ENCODE data around the gene FBXO15. TPM values are rescaled to one million over a fixed set of nuclear protein-coding genes. Genes with fewer than 3 reads are reported as not detected.

Gene FBXO15
- total and polyA plus RNA-seq, 8 donors = 0.62 to 31.0 (median 0.84) TPM; not detected in 4

DNA sequence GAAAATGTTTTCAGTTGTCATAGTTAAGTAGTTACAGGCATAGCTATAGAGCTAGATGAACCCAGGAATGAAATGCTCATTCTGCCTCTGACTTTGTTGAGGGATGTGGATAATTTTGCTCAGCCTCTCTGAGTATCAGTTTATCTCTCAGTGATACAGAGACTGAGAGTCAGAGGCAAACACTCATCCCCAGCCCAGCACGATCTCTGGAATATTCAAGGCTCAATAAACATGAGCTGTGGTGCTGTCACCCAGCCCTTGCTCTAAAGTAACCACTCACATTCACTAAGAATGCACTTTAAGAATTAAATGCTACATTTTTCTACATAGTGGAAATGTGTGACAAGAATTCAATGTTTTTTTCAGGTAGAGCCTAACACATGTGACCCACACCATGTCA lies 31.2 kb upstream of the FBXO15 start:
- Histone ChIP-seq H3K4me1 (no peaks in the 10 kb centered on the region), H3K4me3 (no peak overlapping the region), H3K36me3 (no peaks in the 10 kb centered on the region), H3K27me3 (peaks cover 0 to 42% (median 0%) of the 10 kb centered on the region in 3 donors), H3K27ac (no peak overlapping the region), H3K9me3 (no peaks in the 10 kb centered on the region)
- intact Hi-C loops (cut with DNase I; ENCODE audit: low total_unique reads) = no loop called here
- 58 to 75% (median 68%) methylated on average over 1 of the region's 1 CpG for WGBS, 5 donors
- TF ChIP-seq EP300 (IDR thresholded peaks at IDR 0.05) = no peak
- no peak for TF ChIP-seq CTCF (IDR thresholded peaks at IDR 0.05)
- no peak for TF ChIP-seq POLR2A (IDR thresholded peaks at IDR 0.05)
- TF ChIP-seq POLR2AphosphoS5 (IDR thresholded peaks at IDR 0.05) = no peak
- DNase-seq = no peak

DNA sequence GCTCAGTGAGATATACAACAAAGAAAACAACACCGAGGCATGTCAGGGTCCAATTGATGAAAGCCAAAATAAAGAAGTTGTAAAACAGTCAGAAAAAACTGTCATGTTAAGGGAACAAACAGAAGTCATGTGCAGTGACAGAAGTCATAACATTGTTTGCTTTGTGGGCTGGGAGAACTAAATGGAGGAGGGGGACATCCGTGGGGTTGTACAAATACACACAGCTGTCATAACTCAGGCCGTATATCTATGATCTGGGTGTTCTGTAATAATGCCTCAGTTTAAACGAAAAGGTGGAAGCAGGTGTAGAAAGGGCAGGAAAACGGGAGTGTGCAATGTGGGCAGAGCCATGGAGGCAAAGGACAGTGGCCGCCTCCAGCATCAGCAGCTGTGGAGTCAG lies 28.0 kb upstream of the FBXO15 start:
- Histone ChIP-seq H3K4me1 (peaks cover 0 to 13% (median 4%) of the 10 kb centered on the region in 4 donors), H3K9me3 (no peaks in the 10 kb centered on the region), H3K36me3 (no peaks in the 10 kb centered on the region), H3K27me3 (peaks cover 0 to 32% (median 0%) of the 10 kb centered on the region in 3 donors), H3K27ac (no peak overlapping the region), H3K4me3 (no peak overlapping the region)
- no peak for TF ChIP-seq CTCF (IDR thresholded peaks at IDR 0.05)
- no peak for TF ChIP-seq POLR2AphosphoS5 (IDR thresholded peaks at IDR 0.05)
- no peak for TF ChIP-seq EP300 (IDR thresholded peaks at IDR 0.05)
- TF ChIP-seq POLR2A (IDR thresholded peaks at IDR 0.05) = no peak
- intact Hi-C loops (cut with DNase I; ENCODE audit: low total_unique reads) = no loop called here
- DNase-seq = no peak
- 31 to 46% (median 43%) methylated on average over 6 of the region's 6 CpGs for WGBS, 5 donors

DNA sequence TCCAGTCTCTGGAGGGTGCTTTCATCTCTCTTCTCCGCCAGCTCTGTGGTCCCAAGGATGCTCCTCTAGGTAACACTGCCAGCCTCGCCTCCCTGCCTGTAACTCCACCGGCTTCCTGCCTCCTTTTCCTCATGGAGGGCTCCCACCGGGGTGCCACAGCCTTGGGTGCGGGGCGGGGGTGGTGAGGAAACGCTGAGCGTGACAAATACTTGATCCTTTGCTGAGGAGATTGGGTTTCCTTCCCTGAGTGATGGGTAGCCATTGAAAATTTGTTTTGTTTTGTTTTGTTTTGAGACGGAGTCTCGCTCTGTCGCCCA lies 25.8 kb upstream of the FBXO15 start:
- Histone ChIP-seq H3K4me1 (peaks cover 0 to 13% (median 4%) of the 10 kb centered on the region in 4 donors), H3K9me3 (no peaks in the 10 kb centered on the region), H3K36me3 (no peaks in the 10 kb centered on the region), H3K4me3 (no peak overlapping the region), H3K27ac (no peak overlapping the region), H3K27me3 (peaks cover 0 to 32% (median 0%) of the 10 kb centered on the region in 3 donors)
- intact Hi-C loops (cut with DNase I; ENCODE audit: low total_unique reads) = no loop called here
- no peak for TF ChIP-seq EP300 (IDR thresholded peaks at IDR 0.05)
- no peak for TF ChIP-seq POLR2AphosphoS5 (IDR thresholded peaks at IDR 0.05)
- no peak for TF ChIP-seq POLR2A (IDR thresholded peaks at IDR 0.05)
- TF ChIP-seq CTCF (IDR thresholded peaks at IDR 0.05) = no peak
- 88 to 95% (median 93%) methylated on average over 9 to 11 of the region's 11 CpGs for WGBS, 5 donors
- no peak for DNase-seq

DNA sequence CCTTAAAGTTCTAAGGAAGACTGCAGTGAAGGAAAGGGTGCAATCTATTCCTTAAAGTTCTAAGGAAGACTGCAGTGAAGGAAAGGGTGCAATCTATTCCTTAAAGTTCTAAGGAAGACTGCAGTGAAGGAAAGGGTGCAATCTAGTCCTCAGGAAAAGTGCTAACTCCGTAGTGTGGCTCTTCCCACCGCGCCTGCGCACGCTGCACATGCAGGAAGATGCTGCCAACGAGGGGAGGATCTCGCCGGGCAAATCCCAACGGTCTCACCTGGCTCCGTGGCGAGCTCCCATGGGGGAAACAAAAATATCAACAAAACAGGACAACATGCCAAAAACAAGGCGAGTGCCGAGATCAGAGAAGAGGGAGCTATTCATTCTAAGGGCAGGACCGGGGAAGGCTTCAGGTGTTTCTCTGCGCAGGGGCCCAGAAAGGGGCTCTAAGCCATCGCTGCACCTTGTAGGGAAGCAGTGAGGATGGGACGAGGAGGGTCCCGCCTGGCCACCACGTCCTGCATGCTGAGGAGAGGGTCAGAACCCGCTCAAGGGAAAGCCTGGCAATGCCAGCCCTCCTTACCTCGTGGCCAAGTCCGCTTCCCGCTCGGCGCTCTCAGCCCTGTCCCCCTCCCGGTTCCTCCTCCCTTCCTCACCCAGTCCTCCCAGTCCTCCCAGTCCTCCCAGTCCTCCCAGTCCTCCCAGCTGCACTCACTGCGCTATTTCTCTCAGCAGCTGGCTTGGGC lies 25.2 kb upstream of the FBXO15 start:
- 69 to 81% (median 76%) methylated on average over 26 to 27 of the region's 27 CpGs for WGBS, 5 donors
- Histone ChIP-seq H3K4me3 (peak overlapping the region; percentile 29 to 40 (median 35)), H3K36me3 (no peaks in the 10 kb centered on the region), H3K27ac (no peak overlapping the region), H3K9me3 (no peaks in the 10 kb centered on the region), H3K27me3 (peaks cover 0 to 32% (median 0%) of the 10 kb centered on the region in 3 donors), H3K4me1 (peaks cover 0 to 13% (median 4%) of the 10 kb centered on the region in 4 donors)
- no peak for TF ChIP-seq POLR2A (IDR thresholded peaks at IDR 0.05)
- TF ChIP-seq CTCF (IDR thresholded peaks at IDR 0.05) = no peak
- no peak for DNase-seq
- intact Hi-C loops (cut with DNase I; ENCODE audit: low total_unique reads) = no loop called here
